NCI-H2227 treated with DMSO at 0.1 percent for 48 hours (cell line): ENCODE results near the gene FYB1.
"Not testable (repeated sequence)": the region's sequence is repeated elsewhere in the genome, so short reads cannot be mapped to it uniquely, and the experiment has no call there.

Experiments used
- DNase-seq: peaks from one replicate; lab custom pipeline; 2025; lab: John Stamatoyannopoulos, UW

FYB1 gene

GRCh38 chr5:39226100-39226451 is 6.7 kb upstream of the FYB1 start:
- no peak for DNase-seq

GRCh38 chr5:39225405-39226099 is 6.2 kb upstream of the FYB1 start:
- no peak for DNase-seq

GRCh38 chr5:39224196-39224761 is 4.9 kb upstream of the FYB1 start:
- DNase-seq: no peak

GRCh38 chr5:39223565-39224156 is 4.3 kb upstream of the FYB1 start:
- no peak for DNase-seq

- not testable (repeated sequence) for DNase-seq
Measured at GRCh38 chr5:39221671-39222070, 2.3 kb upstream of the FYB1 start.

- no peak for DNase-seq
Measured at GRCh38 chr5:39220280-39221030, 1.1 kb upstream of the FYB1 start.

GRCh38 chr5:39218482-39219402 is 621 bp downstream of the FYB1 start:
- DNase-seq: no peak

GRCh38 chr5:39217365-39218281 is 1.7 kb downstream of the FYB1 start:
- DNase-seq: peak; percentile 40

- no peak for DNase-seq
Measured at GRCh38 chr5:39216631-39217030, 2.7 kb downstream of the FYB1 start.

- DNase-seq: no peak
Measured at GRCh38 chr5:39215857-39216256, 3.5 kb downstream of the FYB1 start.

- no peak for DNase-seq
Measured at GRCh38 chr5:39214912-39215709, 4.3 kb downstream of the FYB1 start.

GRCh38 chr5:39213447-39214207 is 5.7 kb downstream of the FYB1 start:
- no peak for DNase-seq

- no peak for DNase-seq
Measured at GRCh38 chr5:39211773-39212172, 7.6 kb downstream of the FYB1 start.

- DNase-seq: no peak
Measured at GRCh38 chr5:39209924-39210323, 9.4 kb downstream of the FYB1 start.

- DNase-seq: no peak
Measured at GRCh38 chr5:39208471-39208870, 10.9 kb downstream of the FYB1 start.

- DNase-seq: no peak
Measured at GRCh38 chr5:39207345-39208045, 11.9 kb downstream of the FYB1 start.

GRCh38 chr5:39206630-39207321 is 12.6 kb downstream of the FYB1 start:
- DNase-seq: no peak

- no peak for DNase-seq
Measured at GRCh38 chr5:39205550-39205949, 13.8 kb downstream of the FYB1 start.
